IMR-90 (cell line): Measurements from ENCODE around the gene PXYLP1. TPM values are rescaled to one million over a fixed set of nuclear protein-coding genes. Genes with fewer than 3 reads are reported as not detected.
"Not testable (repeated sequence)": the region's sequence is repeated elsewhere in the genome, so short reads cannot be mapped to it uniquely, and the experiment has no call there.

Source experiments
- ATAC-seq: fragments of 200-7000 bp; cut with Tn5 transposase; 2 replicates; pipeline ENCODE4 v1.9.1; 2020; ENCODE audit warnings: low read depth, mild to moderate bottlenecking, moderate library complexity
- BruUV-seq: library from RNA; stranded (reverse); fragments of 400-500 nt; replicated peaks from 2 replicates; lab custom pipeline; 2021; lab: Mats Ljungman, UMichigan
- CTCF ChIA-PET: fragments of 300-600 bp; formaldehyde crosslinking; extraction: SDS; loops from one replicate; lab custom pipeline; 2021; ENCODE audit warnings: antibody characterized with exemption; lab: Yijun Ruan, JAX
- POLR2A ChIA-PET: fragments of 300-600 bp; sonication (Branson Sonifier 250); formaldehyde crosslinking; loops from one replicate; lab custom pipeline; 2022; ENCODE audit warnings: antibody characterized with exemption; ENCODE audit not compliant: unreplicated experiment; lab: Charles Lee
- DNase-seq: peaks from one replicate; pipeline ENCODE4 v3.0.0; 2013
- H2AFZ ChIP-seq: replicated peaks from 2 replicates; pipeline ENCODE3; 2013; ENCODE audit warnings: low read length, mild to moderate bottlenecking; ENCODE audit not compliant: poor library complexity
- H2AK5ac ChIP-seq: 2 replicates; pipeline ENCODE4 v1.6.1; 2013; ENCODE audit warnings: low read depth, low read length, inconsistent platforms
- H2AK9ac ChIP-seq: replicated peaks from 2 replicates; pipeline ENCODE3; 2013; ENCODE audit warnings: mild to moderate bottlenecking, low read depth, low read length, moderate library complexity; ENCODE audit not compliant: poor library complexity
- H2BK120ac ChIP-seq: 2 replicates; pipeline ENCODE4 v1.6.1; 2013; ENCODE audit warnings: low read depth, low read length, inconsistent platforms
- H2BK15ac ChIP-seq: 3 replicates; pipeline ENCODE4 v1.6.1; 2013; ENCODE audit warnings: low read depth, low read length, inconsistent platforms
- H2BK20ac ChIP-seq: 2 replicates; pipeline ENCODE4 v1.6.1; 2013; ENCODE audit warnings: low read depth, mild to moderate bottlenecking, inconsistent platforms, low read length, moderate library complexity
- H2BK5ac ChIP-seq: 2 replicates; pipeline ENCODE4 v1.6.1; 2013; ENCODE audit warnings: mild to moderate bottlenecking, low read depth, low read length, inconsistent platforms; ENCODE audit not compliant: poor library complexity, severe bottlenecking
- H3K14ac ChIP-seq: replicated peaks from 2 replicates; pipeline ENCODE4 v1.6.1; 2013; ENCODE audit warnings: low read depth, low read length, inconsistent platforms
- H3K18ac ChIP-seq: 2 replicates; pipeline ENCODE4 v1.6.1; 2013; ENCODE audit warnings: low read depth, low read length, control low read depth
- H3K23ac ChIP-seq: 2 replicates; pipeline ENCODE4 v1.6.1; 2013; ENCODE audit warnings: low read depth, low read length, inconsistent platforms
- H3K27ac ChIP-seq: 2 replicates; pipeline ENCODE4 v1.5.1; 2013; ENCODE audit warnings: mild to moderate bottlenecking, control low read depth, low read length; ENCODE audit not compliant: insufficient read depth
- H3K27me3 ChIP-seq: 2 replicates; pipeline ENCODE4 v1.6.1; 2013; ENCODE audit warnings: low read length; ENCODE audit not compliant: control insufficient read depth, insufficient read depth
- H3K36me3 ChIP-seq: 2 replicates; pipeline ENCODE4 v1.6.1; 2013; ENCODE audit warnings: low read length, mixed read lengths; ENCODE audit not compliant: control insufficient read depth, insufficient read depth
- H3K4ac ChIP-seq: 2 replicates; pipeline ENCODE4 v1.6.1; 2013; ENCODE audit warnings: low read depth, low read length, inconsistent platforms
- H3K4me1 ChIP-seq: 2 replicates; pipeline ENCODE4 v1.6.1; 2013; ENCODE audit warnings: low read length, mixed read lengths; ENCODE audit not compliant: control insufficient read depth, insufficient read depth
- H3K4me2 ChIP-seq: 2 replicates; pipeline ENCODE4 v1.6.1; 2013; ENCODE audit warnings: low read depth, mild to moderate bottlenecking, control low read depth, low read length, moderate library complexity
- H3K4me3 ChIP-seq: 2 replicates; pipeline ENCODE4 v1.5.1; 2013; ENCODE audit warnings: low read depth, mild to moderate bottlenecking, control low read depth, low read length, moderate library complexity; ENCODE audit not compliant: insufficient read depth
- H3K56ac ChIP-seq: 2 replicates; pipeline ENCODE4 v1.6.1; 2013; ENCODE audit warnings: low read length, inconsistent platforms; ENCODE audit not compliant: insufficient read depth; ENCODE audit errors: extremely low read depth
- H3K79me1 ChIP-seq, 2 experiments: 2 replicates each; pipeline ENCODE4 v1.6.1; 2013; ENCODE audit warnings: low read length in 2 of 2, inconsistent platforms in 1 of 2, low read depth in 1 of 2
- H3K9ac ChIP-seq: 2 replicates; pipeline ENCODE4 v1.6.1; 2013; ENCODE audit warnings: low read depth, low read length, control low read depth
- H3K9me1 ChIP-seq: 2 replicates; pipeline ENCODE4 v1.6.1; 2013; ENCODE audit warnings: low read length, inconsistent platforms; ENCODE audit not compliant: insufficient read depth
- H3K9me3 ChIP-seq: 2 replicates; pipeline ENCODE4 v1.6.1; 2013; ENCODE audit warnings: low read length; ENCODE audit not compliant: control insufficient read depth, insufficient read depth
- H4K20me1 ChIP-seq: 2 replicates; pipeline ENCODE4 v1.6.1; 2013; ENCODE audit warnings: low read length, inconsistent platforms; ENCODE audit not compliant: insufficient read depth
- H4K5ac ChIP-seq: 2 replicates; pipeline ENCODE4 v1.6.1; 2013; ENCODE audit warnings: mild to moderate bottlenecking, low read depth, low read length, control low read depth
- H4K8ac ChIP-seq, 2 experiments: 2 replicates each; pipeline ENCODE4 v1.6.1; 2013; ENCODE audit warnings: low read depth in 2 of 2, low read length in 2 of 2, control low read depth in 1 of 2, inconsistent platforms in 1 of 2
- H4K91ac ChIP-seq: 2 replicates; pipeline ENCODE4 v1.6.1; 2013; ENCODE audit warnings: low read depth, low read length, inconsistent platforms; ENCODE audit not compliant: insufficient read depth
- WGBS, 2 experiments: methylation state at CpG; one replicate each; pipeline versions ENCODE4 v1.1.5 to v1.1.7; 2013; ENCODE audit warnings: missing lambda C conversion rate in 2 of 2; ENCODE audit not compliant: insufficient read length in 1 of 2; ENCODE audit errors: extremely low coverage in 2 of 2; 5-methylcytosine and 5-hydroxymethylcytosine counted together
- dilution Hi-C: fragments of 300-500 bp; cut with HindIII; formaldehyde crosslinking; loops from one replicate; pipeline ENCODE4 v1.14.3; 2018; ENCODE audit warnings: low sequenced_read_pairs; ENCODE audit not compliant: unreplicated experiment
- in situ Hi-C: fragments of 300-500 bp; cut with MboI; formaldehyde crosslinking; loops from 3 replicates; pipeline ENCODE4 v1.14.3; 2019; ENCODE audit warnings: low sequenced_read_pairs, inconsistent platforms, mixed read lengths
- intact Hi-C: fragments of 100-400 bp; cut with micrococcal nuclease; formaldehyde crosslinking; loops from 2 replicates; pipeline ENCODE4 v1.10.0; 2022
- polyA plus RNA-seq, 3 experiments: library from polyadenylated mRNA; depleted of rRNA; stranded (reverse); fragments of >200 nt; gene quantifications; 2 replicates each; pipeline ENCODE4 v1.2.3, GENCODE V29; 2012; ENCODE audit warnings: low replicate concordance in 1 of 3
- total RNA-seq: library from RNA; depleted of rRNA; stranded (reverse); fragments of >200 nt; gene quantifications from 2 replicates; pipeline ENCODE4 v1.2.3, GENCODE V29; 2012

Gene PXYLP1
- total and polyA plus RNA-seq, 2 of the 4 experiments (the other 2 are of a cell fraction): 11.7 to 15.6 TPM

DNA sequence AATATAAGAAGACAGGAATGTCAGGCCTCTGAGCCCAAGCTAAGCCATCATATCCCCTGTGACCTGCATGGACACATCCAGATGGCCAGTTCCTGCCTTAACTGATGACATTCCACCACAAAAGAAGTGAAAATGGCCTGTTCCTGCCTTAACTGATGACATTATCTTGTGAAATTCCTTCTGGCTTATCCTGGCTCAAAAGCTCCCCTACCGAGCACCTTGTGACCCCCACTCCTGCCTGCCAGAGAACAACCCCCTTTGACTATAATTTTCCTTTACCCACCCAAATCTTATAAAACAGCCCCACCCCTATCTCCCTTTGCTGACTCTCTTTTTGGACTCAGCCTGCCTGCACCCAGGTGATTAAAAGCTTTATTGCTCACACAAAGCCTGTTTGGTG lies 20.3 kb upstream of the PXYLP1 start:
- not testable (repeated sequence) for H2AFZ ChIP-seq

More for the DNA sequence above, 20.3 kb upstream of the PXYLP1 start:
- H3K79me1 ChIP-seq, intact Hi-C loops, H4K5ac ChIP-seq, H2BK15ac ChIP-seq, H3K27me3 ChIP-seq, H2AK9ac ChIP-seq, H3K23ac ChIP-seq, H2AK5ac ChIP-seq, H3K9ac ChIP-seq, H3K18ac ChIP-seq, H2BK120ac ChIP-seq, in situ Hi-C loops, H4K91ac ChIP-seq, H3K9me3 ChIP-seq, H2BK20ac ChIP-seq, ATAC-seq, H3K27ac ChIP-seq, H3K56ac ChIP-seq, H3K4me3 ChIP-seq, H2BK5ac ChIP-seq, H3K36me3 ChIP-seq, H3K4me2 ChIP-seq, H3K4ac ChIP-seq, H3K14ac ChIP-seq, DNase-seq, CTCF ChIA-PET, POLR2A ChIA-PET, H4K20me1 ChIP-seq, H3K9me1 ChIP-seq, H3K4me1 ChIP-seq, H4K8ac ChIP-seq, BruUV-seq, dilution Hi-C loops: not testable (repeated sequence)
- WGBS, 2 experiments: 40% methylated on average over 1 of the region's 1 CpG; no CpG with 5 or more reads in 1 of the 2 experiments
